Endothelial cell of umbilical vein (primary cell): ENCODE results near the gene PLXDC2. TPM values are rescaled to one million over a fixed set of nuclear protein-coding genes. Genes with fewer than 3 reads are reported as not detected.

ENCODE experiments used
- BruUV-seq: library from RNA; stranded (reverse); fragments of 400-500 nt; replicated peaks from 2 replicates; lab custom pipeline; 2021; lab: Mats Ljungman, UMichigan
- CTCF ChIA-PET: fragments of 300-600, 350-600 bp; sonication (Branson Sonifier 250); formaldehyde crosslinking; loops from one replicate; lab custom pipeline; 2021; ENCODE audit warnings: antibody characterized with exemption, inconsistent platforms; lab: Charles Lee
- POLR2A ChIA-PET: fragments of 300-600, 350-600 bp; sonication (Branson Sonifier 250); formaldehyde crosslinking; loops from one replicate; lab custom pipeline; 2021; ENCODE audit warnings: antibody characterized with exemption, inconsistent platforms; lab: Charles Lee
- DNase-seq: peaks from one replicate; pipeline ENCODE4 v3.0.0-alpha.2; 2011; ENCODE audit warnings: low read depth, low spot score
- FAIRE-seq: peaks from 2 replicates; lab custom pipeline; 2011; peaks lifted over from hg19 to GRCh38; lab: Jason Lieb, UNC
- H2AFZ ChIP-seq: 2 replicates; pipeline ENCODE4 v1.6.0; 2012; ENCODE audit warnings: low read depth, low read length, control low read depth, inconsistent platforms
- H3K27ac ChIP-seq: 2 replicates; pipeline ENCODE4 v1.5.1; 2011; ENCODE audit warnings: low read depth, mild to moderate bottlenecking, control low read depth, low read length, moderate library complexity; ENCODE audit not compliant: insufficient read depth
- H3K27me3 ChIP-seq, 2 experiments: 2 replicates each; pipeline versions ENCODE4 v1.6.0 to v1.6.1; 2011; ENCODE audit warnings: low read length in 2 of 2, mixed read lengths in 1 of 2; ENCODE audit not compliant: control insufficient read depth in 2 of 2, insufficient read depth in 2 of 2
- H3K36me3 ChIP-seq, 2 experiments: 2 replicates in 1 of 2; 3 replicates in 1 of 2; pipeline ENCODE4 v1.5.1; 2011; ENCODE audit warnings: low read length in 2 of 2, mild to moderate bottlenecking in 1 of 2, moderate library complexity in 1 of 2; ENCODE audit not compliant: control insufficient read depth in 2 of 2, insufficient read depth in 2 of 2; ENCODE audit errors: extremely low read depth in 1 of 2
- H3K4me1 ChIP-seq: 3 replicates; pipeline ENCODE4 v1.5.1; 2011; ENCODE audit warnings: mild to moderate bottlenecking, low read length; ENCODE audit not compliant: control insufficient read depth, insufficient read depth; ENCODE audit errors: extremely low read depth
- H3K4me2 ChIP-seq: 2 replicates; pipeline ENCODE4 v1.6.1; 2011; ENCODE audit warnings: low read length, control low read depth, mixed read lengths; ENCODE audit not compliant: insufficient read depth
- H3K4me3 ChIP-seq, 3 experiments: fragments of 200-600 bp in 1 of 3; sonication (generic), shearing (Covaris generic) in 1 of 3; replicated peaks in 1 of 3; 2 replicates each; pipeline ENCODE4 v1.5.1; 2011 to 2016; ENCODE audit warnings: control low read depth in 3 of 3, low read length in 3 of 3, mild to moderate bottlenecking in 2 of 3, inconsistent platforms in 1 of 3, low read depth in 1 of 3, moderate library complexity in 1 of 3; ENCODE audit not compliant: insufficient read depth in 1 of 3
- H3K79me2 ChIP-seq: 2 replicates; pipeline ENCODE4 v1.6.0; 2012; ENCODE audit warnings: low read length, inconsistent platforms; ENCODE audit not compliant: control insufficient read depth, insufficient read depth
- H3K9ac ChIP-seq: replicated peaks from 2 replicates; pipeline ENCODE3; 2011; ENCODE audit warnings: low read length, control low read depth; ENCODE audit not compliant: insufficient read depth; ENCODE audit errors: extremely low read depth
- H3K9me1 ChIP-seq: replicated peaks from 3 replicates; pipeline ENCODE4 v1.6.0; 2011; ENCODE audit warnings: mild to moderate bottlenecking, low read length; ENCODE audit not compliant: control insufficient read depth, insufficient read depth; ENCODE audit errors: extremely low read depth
- H3K9me3 ChIP-seq: replicated peaks from 2 replicates; pipeline ENCODE4 v1.5.1; 2012; ENCODE audit warnings: low read length, inconsistent platforms; ENCODE audit not compliant: control insufficient read depth, insufficient read depth
- H4K20me1 ChIP-seq: replicated peaks from 2 replicates; pipeline ENCODE3; 2011; ENCODE audit warnings: mild to moderate bottlenecking, low read length; ENCODE audit not compliant: control insufficient read depth, insufficient read depth; ENCODE audit errors: extremely low read depth
- EZH2 ChIP-seq: IDR thresholded peaks from 2 replicates; pipeline ENCODE4 v1.6.1; 2012; ENCODE audit warnings: borderline replicate concordance, low read depth, mild to moderate bottlenecking, moderate library complexity, low read length, inconsistent platforms; ENCODE audit not compliant: severe bottlenecking
- FOS ChIP-seq: IDR thresholded peaks from 2 replicates; pipeline ENCODE4 v1.6.1; 2011; ENCODE audit warnings: mild to moderate bottlenecking, low read length, moderate library complexity, borderline replicate concordance; ENCODE audit not compliant: insufficient read depth
- GATA2 ChIP-seq: IDR thresholded peaks from 2 replicates; pipeline ENCODE4 v1.7.0; 2011; ENCODE audit warnings: low read depth, mild to moderate bottlenecking, moderate library complexity, mixed read lengths, low read length; ENCODE audit not compliant: insufficient read length, insufficient read depth
- JUN ChIP-seq: IDR thresholded peaks from 2 replicates; pipeline ENCODE4 v1.6.1; 2011; ENCODE audit warnings: borderline replicate concordance, low read depth; ENCODE audit not compliant: insufficient read length, insufficient read depth
- MYC ChIP-seq: IDR thresholded peaks from one replicate; pipeline ENCODE4 v1.6.1; 2011; ENCODE audit warnings: mild to moderate bottlenecking, low read depth, low read length
- POLR2A ChIP-seq: IDR thresholded peaks from 2 replicates; pipeline ENCODE4 v1.6.1; 2012; ENCODE audit warnings: low read depth, mild to moderate bottlenecking, control low read depth, low read length
- POLR2AphosphoS5 ChIP-seq: IDR thresholded peaks from 2 replicates; pipeline ENCODE4 v1.6.1; 2012; ENCODE audit warnings: low read depth, mild to moderate bottlenecking, control low read depth, low read length, moderate library complexity; ENCODE audit not compliant: insufficient read depth
- dilution Hi-C: fragments of 300-500 bp; cut with MboI; formaldehyde crosslinking; loops from one replicate; pipeline ENCODE4 v1.15.0; 2019; ENCODE audit warnings: low sequenced_read_pairs; ENCODE audit not compliant: extremely low pct_ligation_motif_present
- intact Hi-C: fragments of 100-400 bp; cut with micrococcal nuclease; formaldehyde crosslinking; loops from one replicate; pipeline ENCODE4 v1.10.0; 2022
- polyA plus RNA-seq, 4 experiments: library from polyadenylated mRNA; depleted of rRNA in 3 of 4; stranded (reverse) in 3 of 4; unstranded in 1 of 4; fragments of >200 nt; gene quantifications; 2 replicates each; pipeline versions ENCODE4 v1.2.1 to v1.2.3, GENCODE V29; 2011 to 2012; ENCODE audit warnings: missing spikeins in 1 of 4
- total RNA-seq: library from RNA; stranded (reverse); gene quantifications from 2 replicates; pipeline ENCODE4 v1.2.3, GENCODE V29; 2021
- TF ChIP-seq, protein P1 (sequence below), 2 donors: IDR thresholded peaks; 1 replicate in 1 of 2; 2 replicates in 1 of 2; pipeline ENCODE4 v1.5.1; 2011; ENCODE audit warnings: low read length in 2 of 2, mild to moderate bottlenecking in 2 of 2, moderate library complexity in 2 of 2, control low read depth in 1 of 2, inconsistent platforms in 1 of 2, low read depth in 1 of 2; ENCODE audit not compliant: insufficient read depth in 1 of 2; ENCODE audit errors: extremely low read depth in 1 of 2

Gene PLXDC2
- total and polyA plus RNA-seq, 2 donors (not counting 3 experiments of a cell fraction or from before 2014, with no cell fraction given): 0.32 to 1.2 TPM

DNA sequence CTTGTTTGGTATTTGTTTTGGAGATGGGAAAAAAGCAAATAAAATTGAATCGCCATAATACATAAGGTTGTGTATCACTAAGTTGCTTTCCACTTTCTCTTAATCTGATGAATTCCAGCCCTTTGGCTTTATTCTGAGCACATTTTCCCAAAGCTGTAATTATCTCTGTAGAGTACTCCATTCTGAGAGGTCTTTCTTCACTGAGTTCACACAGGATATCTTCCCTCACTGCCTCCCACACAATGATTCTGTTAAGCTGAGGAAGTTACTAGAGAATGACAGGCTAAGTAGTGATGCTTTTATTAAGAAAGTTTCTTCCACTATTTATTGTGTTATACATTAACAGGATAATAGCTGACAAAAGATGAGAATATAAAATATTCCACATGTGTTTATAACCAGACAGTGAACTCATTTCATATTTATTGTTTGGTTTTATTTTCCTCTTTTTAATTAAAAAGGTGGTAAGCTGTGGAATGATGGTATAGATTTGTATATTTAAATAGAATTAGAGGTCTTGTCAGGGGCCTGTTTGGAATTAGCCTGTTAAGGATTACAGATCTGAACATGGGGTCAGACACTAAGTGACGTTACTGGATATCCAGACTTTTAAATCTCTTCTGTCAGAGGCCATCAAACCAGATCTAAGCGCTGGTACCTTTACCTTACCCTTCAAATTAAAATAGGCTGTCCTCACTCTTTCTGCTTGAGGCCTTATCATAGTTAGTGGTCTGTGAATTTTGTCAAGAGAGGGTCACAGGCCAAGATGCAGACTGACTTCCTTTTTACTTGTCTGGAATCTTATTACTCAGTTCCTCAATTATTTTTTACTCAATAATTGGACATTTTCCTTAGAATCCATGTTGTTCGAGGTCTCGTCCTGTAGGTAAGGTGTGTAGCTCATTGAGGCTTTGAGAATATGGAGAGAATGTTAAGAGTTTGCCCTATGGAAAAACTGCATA is 8.4 kb downstream of the PLXDC2 start:
- no peak overlapping the region for H3K27ac ChIP-seq
- H3K4me2 ChIP-seq: no peak overlapping the region
- FAIRE-seq (no peak), DNase-seq (no peak)
- H3K79me2 ChIP-seq: no peaks in the 10 kb centered on the region
- CTCF ChIA-PET: no interaction called here
- TF ChIP-seq FOS (no peak), POLR2A (no peak), EZH2 (no peak), MYC (no peak), POLR2AphosphoS5 (no peak), JUN (no peak), GATA2 (no peak)
- TF ChIP-seq, protein P1, sequence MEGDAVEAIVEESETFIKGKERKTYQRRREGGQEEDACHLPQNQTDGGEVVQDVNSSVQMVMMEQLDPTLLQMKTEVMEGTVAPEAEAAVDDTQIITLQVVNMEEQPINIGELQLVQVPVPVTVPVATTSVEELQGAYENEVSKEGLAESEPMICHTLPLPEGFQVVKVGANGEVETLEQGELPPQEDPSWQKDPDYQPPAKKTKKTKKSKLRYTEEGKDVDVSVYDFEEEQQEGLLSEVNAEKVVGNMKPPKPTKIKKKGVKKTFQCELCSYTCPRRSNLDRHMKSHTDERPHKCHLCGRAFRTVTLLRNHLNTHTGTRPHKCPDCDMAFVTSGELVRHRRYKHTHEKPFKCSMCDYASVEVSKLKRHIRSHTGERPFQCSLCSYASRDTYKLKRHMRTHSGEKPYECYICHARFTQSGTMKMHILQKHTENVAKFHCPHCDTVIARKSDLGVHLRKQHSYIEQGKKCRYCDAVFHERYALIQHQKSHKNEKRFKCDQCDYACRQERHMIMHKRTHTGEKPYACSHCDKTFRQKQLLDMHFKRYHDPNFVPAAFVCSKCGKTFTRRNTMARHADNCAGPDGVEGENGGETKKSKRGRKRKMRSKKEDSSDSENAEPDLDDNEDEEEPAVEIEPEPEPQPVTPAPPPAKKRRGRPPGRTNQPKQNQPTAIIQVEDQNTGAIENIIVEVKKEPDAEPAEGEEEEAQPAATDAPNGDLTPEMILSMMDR (IDR thresholded peaks at IDR 0.05; ENCODE audit: extremely low read depth in 1 of 2, insufficient read depth in 1 of 2, low read depth in 1 of 2, low read length in 2 of 2): no peak
- dilution Hi-C loops (no loop called here), intact Hi-C loops (no loop called here)
- H3K9me1 ChIP-seq: no peaks in the 10 kb centered on the region
- no peak overlapping the region for H3K4me3 ChIP-seq
- H3K9me3 ChIP-seq: no peaks in the 10 kb centered on the region
- POLR2A ChIA-PET: no interaction called here
- no peak overlapping the region for H3K9ac ChIP-seq
- no peaks in the 10 kb centered on the region for H4K20me1 ChIP-seq
- no TSS peak for BruUV-seq
- no peaks in the 10 kb centered on the region for H3K27me3 ChIP-seq
- H3K4me1 ChIP-seq: no peaks in the 10 kb centered on the region
- H3K36me3 ChIP-seq: no peaks in the 10 kb centered on the region
- no peak overlapping the region for H2AFZ ChIP-seq
